Placental pericyte (primary cell): ENCODE data around the gene TMSB15C. TPM values are rescaled to one million over a fixed set of nuclear protein-coding genes. Genes with fewer than 3 reads are reported as not detected.

Experiments used
- total RNA-seq: library from RNA; depleted of rRNA; stranded (reverse); fragments of >200 nt; gene quantifications from 2 replicates; pipeline ENCODE4 v1.2.3, GENCODE V29; 2012

TMSB15C gene
- 0.22 and 1.1 TPM in 2 replicates for total RNA-seq

DNA sequence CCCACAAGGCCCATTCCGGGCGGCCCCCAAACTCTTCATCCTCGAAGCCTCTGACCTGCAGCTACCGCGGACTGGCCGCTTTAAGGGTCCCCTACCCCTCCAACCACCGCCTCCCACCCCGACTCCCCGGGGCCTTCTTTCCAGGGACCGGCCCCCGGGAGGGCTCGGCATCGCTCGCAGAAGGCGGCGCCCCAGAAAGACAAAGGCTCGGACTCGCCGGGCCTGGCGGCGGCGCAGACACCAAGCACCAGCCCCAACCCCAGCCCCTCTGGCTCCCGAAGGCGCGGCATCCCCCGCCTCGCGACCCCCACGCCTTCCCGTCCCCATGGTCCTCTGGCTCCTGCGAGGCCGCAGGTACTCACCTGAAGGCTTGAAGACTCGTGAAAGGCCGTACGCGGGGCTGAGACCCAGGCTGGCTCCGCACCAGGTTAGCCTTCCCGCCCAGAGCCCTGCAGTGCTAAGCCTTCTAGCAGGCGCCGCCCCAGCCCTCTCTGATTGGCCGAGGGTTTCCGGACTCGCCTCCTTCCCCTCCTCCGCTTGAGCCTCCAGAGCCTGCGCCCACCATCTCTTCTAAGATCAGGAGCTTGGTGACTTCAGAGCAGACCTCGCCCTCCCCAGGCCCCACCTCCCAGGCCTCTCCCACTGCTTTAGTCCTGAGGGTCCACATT lies at the start of gene TMSB15C:
Gene TMSB15C (minus strand): TSS at position 459 of the 668 bp plus-strand sequence.

DNA sequence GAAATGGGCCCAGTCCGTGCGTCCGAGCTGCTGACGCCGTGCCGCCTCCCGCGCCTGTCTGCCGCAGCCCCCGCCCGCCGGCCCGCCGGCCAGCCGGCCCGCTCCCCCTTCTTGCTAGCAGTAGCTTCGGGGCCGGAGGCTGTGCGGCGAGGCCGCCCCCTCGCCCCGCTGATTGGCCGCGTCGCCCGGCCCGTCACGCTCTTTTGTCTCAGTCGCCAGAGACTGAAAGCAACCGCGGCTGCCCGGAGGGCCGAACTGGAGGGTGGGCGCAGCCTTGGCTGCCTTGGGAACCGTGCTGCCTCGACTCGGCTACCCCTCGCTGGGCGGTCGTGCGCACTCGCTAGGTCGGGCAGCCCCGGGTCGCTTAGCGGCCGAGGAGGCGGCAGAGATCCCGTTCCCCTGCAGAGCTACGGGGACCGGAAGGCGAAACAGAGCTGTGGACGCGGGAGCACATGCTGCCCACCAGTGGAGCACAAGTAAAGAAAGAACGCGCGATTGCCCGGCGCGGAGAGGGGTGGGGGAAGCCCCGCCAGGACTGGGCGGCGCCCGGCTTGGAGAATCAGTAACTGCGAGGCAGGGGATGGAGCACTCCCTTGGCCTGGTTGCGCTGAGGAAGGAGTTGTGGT lies 36.4 kb upstream of the TMSB15C start, which contains the start of gene ZCCHC18:
Gene ZCCHC18 (plus strand): TSS at position 198 of the 626 bp plus-strand sequence. CDS start 1,589 bp downstream, outside the sequence.

DNA sequence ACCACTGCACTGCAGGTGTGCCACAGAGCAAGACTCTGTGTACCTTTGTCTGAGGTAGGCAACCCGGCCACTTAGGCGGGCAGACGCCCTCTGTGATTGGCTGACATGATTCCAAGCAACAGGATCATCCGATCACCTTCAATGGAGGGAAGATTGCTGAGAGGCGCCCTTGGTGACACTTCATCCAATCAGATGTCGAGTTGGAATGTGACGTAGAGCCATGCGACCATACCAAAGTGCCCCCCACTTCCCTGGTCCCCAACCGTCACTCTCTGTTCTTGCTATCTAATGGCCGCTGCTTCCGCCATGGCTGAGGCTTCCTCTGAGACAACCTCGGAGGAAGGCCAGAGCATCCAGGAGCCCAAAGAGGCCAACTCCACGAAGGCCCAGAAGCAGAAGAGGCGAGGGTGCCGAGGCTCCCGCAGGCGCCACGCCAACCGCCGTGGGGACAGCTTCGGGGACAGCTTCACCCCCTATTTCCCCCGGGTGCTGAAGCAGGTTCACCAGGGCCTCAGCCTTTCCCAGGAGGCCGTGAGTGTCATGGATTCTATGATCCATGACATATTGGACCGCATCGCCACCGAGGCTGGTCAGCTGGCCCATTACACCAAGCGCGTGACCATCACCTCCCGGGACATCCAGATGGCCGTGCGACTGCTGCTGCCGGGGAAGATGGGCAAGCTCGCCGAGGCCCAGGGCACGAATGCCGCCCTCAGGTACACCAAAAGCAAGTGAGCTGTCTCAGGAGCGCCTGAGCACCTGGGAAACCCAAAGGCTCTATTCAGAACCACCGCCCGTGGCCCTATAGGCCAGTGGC lies 36.1 kb downstream of the TMSB15C start, which contains the start of gene H2BW2:
Gene H2BW2 (plus strand): TSS at position 268 of the 817 bp plus-strand sequence. CDS start 39 bp downstream, at position 307.

Other genes with a start within 250 kb of the TMSB15C start
- gene RAB9B, start 244.0 kb downstream of the TMSB15C start, total RNA-seq = 0.14 TPM in 1 of 2 replicates, not detected in the other
- gene TMSB15B, start 113.6 kb downstream of the TMSB15C start, total RNA-seq = 0.57 TPM in 1 of 2 replicates, not detected in the other
- not detected in 2 replicates for gene H2BW1, start 62.5 kb downstream of the TMSB15C start, total RNA-seq
- not detected in 2 replicates for gene H2BW2, start 36.3 kb downstream of the TMSB15C start, total RNA-seq
- gene ZCCHC18, start 36.3 kb upstream of the TMSB15C start, total RNA-seq = under 0.01 and 0.29 TPM in 2 replicates
- 8.2 and 9.8 TPM in 2 replicates for gene SLC25A53, start 80.8 kb upstream of the TMSB15C start, total RNA-seq
- gene FAM199X, start 90.2 kb upstream of the TMSB15C start, total RNA-seq = 13.6 and 32.2 TPM in 2 replicates
- gene ESX1, start 178.7 kb upstream of the TMSB15C start, total RNA-seq = not detected in 2 replicates